CD4-positive, CD25-positive, alpha-beta regulatory T cell (primary cell): ENCODE measurements around the gene UQCC5. TPM values are rescaled to one million over a fixed set of nuclear protein-coding genes. Genes with fewer than 3 reads are reported as not detected.

Experiments
- polyA plus RNA-seq, 4 donors: library from polyadenylated mRNA; unstranded; fragments of 300-500 nt; fragmentation: Illumina TruSeq; gene quantifications; one replicate each; pipeline ENCODE4 v1.2.3, GENCODE V29; 2021
- total RNA-seq: library from RNA; stranded (reverse); gene quantifications from one replicate; pipeline ENCODE4 v1.2.3, GENCODE V29; 2022

Gene UQCC5
- total and polyA plus RNA-seq, 5 donors from 2014 or later, result 4.5 to 27.9 (median 19.4) TPM

Other genes with a start within 250 kb of the UQCC5 start
- 41.8 TPM for gene GLYCTK, start 248.8 kb upstream of the UQCC5 start, total RNA-seq
- 10 to 100 TPM; 11.1 to 17.9 (median 13.1) TPM for gene GLYCTK, start 248.8 kb upstream of the UQCC5 start, polyA plus RNA-seq
- gene DNAH1, start 220.3 kb upstream of the UQCC5 start, total RNA-seq, result 59.8 TPM
- 1 to 10 TPM in 1 of 4 donors, under 1 TPM in 3; 0.39 to 1.1 (median 0.58) TPM for gene DNAH1, start 220.3 kb upstream of the UQCC5 start, polyA plus RNA-seq
- gene BAP1, start 126.6 kb upstream of the UQCC5 start, total RNA-seq, result 116 TPM
- gene BAP1, start 126.6 kb upstream of the UQCC5 start, polyA plus RNA-seq, result 10 to 100 TPM; 12.2 to 17.1 (median 15.2) TPM
- 14.7 TPM for gene PHF7, start 125.9 kb upstream of the UQCC5 start, total RNA-seq
- 10 to 100 TPM in 3 of 4 donors, 1 to 10 TPM in 1; 7.0 to 15.5 (median 12.7) TPM for gene PHF7, start 125.9 kb upstream of the UQCC5 start, polyA plus RNA-seq
- 33.1 TPM for gene SEMA3G, start 91.5 kb upstream of the UQCC5 start, total RNA-seq
- 1 to 10 TPM; 3.2 to 5.4 (median 3.6) TPM for gene SEMA3G, start 91.5 kb upstream of the UQCC5 start, polyA plus RNA-seq
- gene TNNC1, start 82.6 kb upstream of the UQCC5 start, total RNA-seq, result 3.9 TPM
- gene TNNC1, start 82.6 kb upstream of the UQCC5 start, polyA plus RNA-seq, result 1 to 10 TPM in 1 of 4 donors, under 1 TPM in 3; 0.38 to 1.1 (median 0.52) TPM
- 168 TPM for gene NISCH, start 81.0 kb upstream of the UQCC5 start, total RNA-seq
- gene NISCH, start 81.0 kb upstream of the UQCC5 start, polyA plus RNA-seq, result 10 to 100 TPM; 12.6 to 17.4 (median 15.2) TPM
- 0.42 TPM for gene STAB1, start 41.3 kb upstream of the UQCC5 start, total RNA-seq
- gene STAB1, start 41.3 kb upstream of the UQCC5 start, polyA plus RNA-seq, result not detected
- 3.7 TPM for gene NT5DC2, start 2.7 kb upstream of the UQCC5 start, total RNA-seq
- under 1 TPM in 1 of 4 donors, not detected in 3; 0.81 TPM for gene NT5DC2, start 2.7 kb upstream of the UQCC5 start, polyA plus RNA-seq
- 58.7 TPM for gene PBRM1, start 149.3 kb downstream of the UQCC5 start, total RNA-seq
- gene PBRM1, start 149.3 kb downstream of the UQCC5 start, polyA plus RNA-seq, result 10 to 100 TPM; 59.4 to 73.4 (median 67.9) TPM
- gene GNL3, start 149.4 kb downstream of the UQCC5 start, total RNA-seq, result 75.7 TPM
- gene GNL3, start 149.4 kb downstream of the UQCC5 start, polyA plus RNA-seq, result 10 to 100 TPM; 42.4 to 61.5 (median 51.8) TPM
- gene GLT8D1, start 169.2 kb downstream of the UQCC5 start, total RNA-seq, result 26.6 TPM
- gene GLT8D1, start 169.2 kb downstream of the UQCC5 start, polyA plus RNA-seq, result 10 to 100 TPM; 61.9 to 73.4 (median 68.1) TPM
- 57.6 TPM for gene SPCS1, start 169.5 kb downstream of the UQCC5 start, total RNA-seq
- gene SPCS1, start 169.5 kb downstream of the UQCC5 start, polyA plus RNA-seq, result 100 to 1,000 TPM; 304 to 318 (median 312) TPM
- 13.9 TPM for gene NEK4, start 234.3 kb downstream of the UQCC5 start, total RNA-seq
- 1 to 10 TPM; 6.3 to 8.5 (median 7.2) TPM for gene NEK4, start 234.3 kb downstream of the UQCC5 start, polyA plus RNA-seq
- not detected for gene ITIH1, start 241.0 kb downstream of the UQCC5 start, total RNA-seq
- gene ITIH1, start 241.0 kb downstream of the UQCC5 start, polyA plus RNA-seq, result not detected